Pancreas (tissue), 10 donors: ENCODE data around the gene SORCS2. TPM values are rescaled to one million over a fixed set of nuclear protein-coding genes. Genes with fewer than 3 reads are reported as not detected.

ENCODE experiments used
- ATAC-seq, 4 donors: fragments of 200-7000 bp; cut with Tn5 transposase; one replicate each; pipeline versions ENCODE4 v1.8.0 to v1.9.1; 2020; ENCODE audit warnings: mild to moderate bottlenecking in 4 of 4, moderate library complexity in 4 of 4
- DNase-seq, 6 donors: peaks; one replicate each; pipeline ENCODE4 v3.0.0-alpha.2; 2020
- FAIRE-seq: peaks from 2 replicates; lab custom pipeline; 2012; peaks lifted over from hg19 to GRCh38; lab: Jason Lieb, UNC
- H3K27ac ChIP-seq, 4 donors: fragments of 200-600 bp; sonication (generic); 1 replicate in 3 of 4; 2 replicates in 1 of 4; pipeline versions ENCODE4 v1.5.0 to v1.8.0; 2020
- H3K27me3 ChIP-seq, 4 donors: fragments of 200-600 bp; one replicate each; pipeline ENCODE4 v1.8.0; 2021
- H3K36me3 ChIP-seq, 3 donors: fragments of 200-600 bp; sonication (generic) in 1 of 3; one replicate each; pipeline versions ENCODE4 v1.5.0 to v1.8.0; 2020 to 2021
- H3K4me1 ChIP-seq, 3 donors: fragments of 200-600 bp; one replicate each; pipeline ENCODE4 v1.8.0; 2021
- H3K4me3 ChIP-seq, 4 donors: fragments of 200-600 bp; sonication (generic) in 2 of 4; one replicate each; pipeline versions ENCODE4 v1.5.0 to v1.8.0; 2020 to 2021
- H3K9me3 ChIP-seq, 4 donors: fragments of 200-600 bp; one replicate each; pipeline ENCODE4 v1.8.0; 2021
- WGBS, 2 donors: extraction: QIAGEN DNeasy Blood & Tissue Kit; methylation state at CpG; one replicate each; pipeline ENCODE4 v1.1.7; 2013; 5-methylcytosine and 5-hydroxymethylcytosine counted together
- intact Hi-C, 3 donors: fragments of 100-400 bp; cut with DNase I; formaldehyde crosslinking; loops; one replicate each; pipeline versions ENCODE4 v1.11.1 to v1.14.2; 2022
- polyA plus RNA-seq, 2 donors: library from polyadenylated mRNA; stranded (reverse); fragments of 200-250 nt; gene quantifications; one replicate each; pipeline ENCODE4 v1.2.3, GENCODE V29; 2013
- total RNA-seq, 6 donors: library from RNA; stranded (reverse); fragmentation: NEBNext Ultra II Directional in 4 of 6; extraction: Animal tissue kit (Norgen Biotek cat#: 25700) in 4 of 6; gene quantifications; one replicate each; pipeline versions ENCODE4 v1.2.1 to v1.2.4, GENCODE V29; 2021 to 2023
- TF ChIP-seq, protein P1 (sequence below), 4 donors: fragments of 200-600 bp; sonication (generic) in 3 of 4; IDR thresholded peaks; one replicate each; pipeline versions ENCODE4 v1.5.0 to v1.8.0; 2021; ENCODE audit warnings: antibody characterized with exemption in 4 of 4
- donor health status: healthy with polysubstance abuse.
- donor health status: DM: no; HTN: no; CAD: no; lungs with moderate emphysema.
- donor health status: DM: no; HTN: no; CAD: no.
- donor health status: control.
- donor health status: control.
- donor health status: Bipolar disorder and iron deficiency.
- donor health status: DM: yes; HTN: yes; CAD: no.
- donor health status: DM: no; HTN: no; CAD: no.
- donor health status: DM: no; HTN: no; CAD: no.
- donor health status: DM: yes; HTN: yes; CAD: no.

Gene SORCS2
- total and polyA plus RNA-seq, 8 donors: 0.14 to 1.7 (median 0.42) TPM

- Histone ChIP-seq H3K27ac (no peak overlapping the region), H3K27me3 (no peaks in the 10 kb centered on the region), H3K36me3 (no peaks in the 10 kb centered on the region), H3K4me3 (no peak overlapping the region), H3K4me1 (no peaks in the 10 kb centered on the region), H3K9me3 (no peaks in the 10 kb centered on the region)
- intact Hi-C loops: no loop called here
- WGBS, 2 donors: 74 to 86% methylated on average over 12 of the region's 12 CpGs
- no peak for DNase-seq
- ATAC-seq: no peak
- TF ChIP-seq, protein P1, sequence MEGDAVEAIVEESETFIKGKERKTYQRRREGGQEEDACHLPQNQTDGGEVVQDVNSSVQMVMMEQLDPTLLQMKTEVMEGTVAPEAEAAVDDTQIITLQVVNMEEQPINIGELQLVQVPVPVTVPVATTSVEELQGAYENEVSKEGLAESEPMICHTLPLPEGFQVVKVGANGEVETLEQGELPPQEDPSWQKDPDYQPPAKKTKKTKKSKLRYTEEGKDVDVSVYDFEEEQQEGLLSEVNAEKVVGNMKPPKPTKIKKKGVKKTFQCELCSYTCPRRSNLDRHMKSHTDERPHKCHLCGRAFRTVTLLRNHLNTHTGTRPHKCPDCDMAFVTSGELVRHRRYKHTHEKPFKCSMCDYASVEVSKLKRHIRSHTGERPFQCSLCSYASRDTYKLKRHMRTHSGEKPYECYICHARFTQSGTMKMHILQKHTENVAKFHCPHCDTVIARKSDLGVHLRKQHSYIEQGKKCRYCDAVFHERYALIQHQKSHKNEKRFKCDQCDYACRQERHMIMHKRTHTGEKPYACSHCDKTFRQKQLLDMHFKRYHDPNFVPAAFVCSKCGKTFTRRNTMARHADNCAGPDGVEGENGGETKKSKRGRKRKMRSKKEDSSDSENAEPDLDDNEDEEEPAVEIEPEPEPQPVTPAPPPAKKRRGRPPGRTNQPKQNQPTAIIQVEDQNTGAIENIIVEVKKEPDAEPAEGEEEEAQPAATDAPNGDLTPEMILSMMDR (IDR thresholded peaks at IDR 0.05): no peak
- no peak for FAIRE-seq
Observed at GRCh38 chr4:7233601-7234000, 41.3 kb downstream of the SORCS2 start.

GRCh38 chr4:7234355-7235029 lies 42.2 kb downstream of the SORCS2 start:
- FAIRE-seq: no peak
- Histone ChIP-seq H3K27ac (no peak overlapping the region), H3K9me3 (no peaks in the 10 kb centered on the region), H3K4me3 (no peak overlapping the region), H3K27me3 (no peaks in the 10 kb centered on the region), H3K36me3 (no peaks in the 10 kb centered on the region), H3K4me1 (no peaks in the 10 kb centered on the region)
- ATAC-seq: no peak
- intact Hi-C loops: no loop called here
- 84 to 85% methylated on average over 14 of the region's 14 CpGs for WGBS, 2 donors
- DNase-seq: no peak
- TF ChIP-seq, protein P1 (IDR thresholded peaks at IDR 0.05): no peak

- Histone ChIP-seq H3K4me1 (no peaks in the 10 kb centered on the region), H3K36me3 (no peaks in the 10 kb centered on the region), H3K4me3 (no peak overlapping the region), H3K27me3 (no peaks in the 10 kb centered on the region), H3K27ac (no peak overlapping the region), H3K9me3 (no peaks in the 10 kb centered on the region)
- DNase-seq (no peak), ATAC-seq (no peak), FAIRE-seq (no peak)
- WGBS, 2 donors: 89 to 90% methylated on average over 14 of the region's 14 CpGs
- TF ChIP-seq, protein P1 (IDR thresholded peaks at IDR 0.05): no peak
- intact Hi-C loops: no loop called here
Observed at GRCh38 chr4:7235030-7235380, 42.7 kb downstream of the SORCS2 start.

DNA sequence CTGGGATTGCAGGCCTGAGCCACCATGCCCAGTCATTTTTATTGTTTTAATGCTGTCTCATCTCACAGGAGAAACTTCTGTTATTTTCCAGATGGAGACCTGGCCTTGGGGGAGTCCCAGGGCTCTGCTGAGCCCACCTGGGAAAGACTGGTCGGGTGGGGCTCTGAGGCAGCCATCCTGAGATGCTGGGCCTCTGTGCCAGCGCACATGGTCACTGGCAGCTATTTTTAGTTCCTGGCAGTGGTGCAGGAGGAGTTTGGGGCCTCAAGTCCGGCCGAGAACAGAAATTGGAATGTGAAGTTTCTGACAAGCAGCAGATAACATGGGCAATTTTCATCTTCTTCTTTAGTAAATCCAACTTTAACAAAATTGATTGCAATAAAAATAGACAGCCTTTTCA lies 44.5 kb downstream of the SORCS2 start:
- Histone ChIP-seq H3K9me3 (no peaks in the 10 kb centered on the region), H3K27me3 (no peaks in the 10 kb centered on the region), H3K27ac (no peak overlapping the region), H3K4me1 (no peaks in the 10 kb centered on the region), H3K4me3 (no peak overlapping the region), H3K36me3 (no peaks in the 10 kb centered on the region)
- no peak for ATAC-seq
- TF ChIP-seq, protein P1 (IDR thresholded peaks at IDR 0.05): no peak
- intact Hi-C loops: no loop called here
- WGBS, 2 donors: 48 to 54% methylated on average over 4 of the region's 4 CpGs
- DNase-seq: no peak
- no peak for FAIRE-seq

DNA sequence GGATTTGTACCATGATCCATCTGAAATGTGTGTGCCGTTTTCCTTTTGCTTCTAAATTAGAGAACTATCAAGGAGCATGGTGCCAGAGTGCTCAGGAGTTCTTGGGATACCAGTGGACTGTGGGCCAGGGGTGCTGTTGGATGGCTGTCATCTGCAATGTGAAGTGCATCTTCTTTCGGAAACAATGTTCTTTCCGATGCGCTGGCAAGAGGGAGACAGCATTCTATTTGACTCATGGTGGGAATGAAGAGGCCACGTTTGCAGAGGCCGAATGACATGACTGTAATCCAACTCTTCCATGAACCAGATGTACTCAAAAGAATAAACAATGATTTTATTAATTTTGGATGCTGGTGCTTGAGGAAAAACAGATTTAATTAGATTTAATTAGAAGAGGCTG lies 45.5 kb downstream of the SORCS2 start:
- DNase-seq (no peak), ATAC-seq (no peak), FAIRE-seq (no peak)
- H3K9me3 ChIP-seq: no peaks in the 10 kb centered on the region
- TF ChIP-seq, protein P1 (IDR thresholded peaks at IDR 0.05): no peak
- H3K4me1 ChIP-seq: no peaks in the 10 kb centered on the region
- no peaks in the 10 kb centered on the region for H3K36me3 ChIP-seq
- no peak overlapping the region for H3K4me3 ChIP-seq
- H3K27me3 ChIP-seq: no peaks in the 10 kb centered on the region
- no peak overlapping the region for H3K27ac ChIP-seq
- intact Hi-C loops: no loop called here
- WGBS, 2 donors: 83 to 89% methylated on average over 6 of the region's 6 CpGs
